ENCODE measurements around the gene ENTREP3.

ENTREP3 gene

GRCh38 chr1:155202731-155203515 lies 52.4 kb downstream of the ENTREP3 start:
- ChIA-PET POLR2A (no interaction called here), CTCF (interaction anchor here (1.1 to 6.7 kb wide), 7 partner anchors 9 to 48 kb away, joined by 3 to 56 read pairs (median 7); partner anchors contain the start of gene KRTCAP2)
- Histone ChIP-seq H3K27me3 (replicated peaks in 2 of 5; ENCODE audit: control insufficient read depth in 4 of 5, insufficient read depth in 5 of 5, low read length in 4 of 5) (no peaks in the 10 kb centered on the region), H3K4me1 (ENCODE audit: control extremely low read depth in 1 of 4, control insufficient read depth in 4 of 4, insufficient read depth in 4 of 4, low read length in 3 of 4) (peaks cover 2 to 14% (median 14%) of the 10 kb centered on the region in 4 experiments), H3K36me3 (ENCODE audit: control insufficient read depth in 4 of 4, insufficient read depth in 4 of 4, low read length in 3 of 4) (peaks cover 0 to 37% (median 4%) of the 10 kb centered on the region in 4 experiments), H3K27ac (ENCODE audit: insufficient read depth in 1 of 2, low read depth in 1 of 2, low read length in 2 of 2, poor library complexity in 1 of 2, severe bottlenecking in 2 of 2) (no peak overlapping the region), H3K4me3 (ENCODE audit: control insufficient read depth in 1 of 7, extremely low read depth in 1 of 7, insufficient read depth in 4 of 7, low read depth in 2 of 7, low read length in 6 of 7) (no peak overlapping the region), H3K9me3 (ENCODE audit: control extremely low read depth in 1 of 5, control insufficient read depth in 4 of 5, insufficient read depth in 2 of 5, low read depth in 1 of 5, low read length in 4 of 5) (no peaks in the 10 kb centered on the region)
- WGBS (ENCODE audit: insufficient coverage): 96% methylated on average over 11 of the region's 19 CpGs
- DNase-seq: no peak

GRCh38 chr1:155202198-155202597 lies 53.1 kb downstream of the ENTREP3 start:
- Histone ChIP-seq H3K4me1 (ENCODE audit: control extremely low read depth in 1 of 4, control insufficient read depth in 4 of 4, insufficient read depth in 4 of 4, low read length in 3 of 4) (peaks cover 0 to 6% (median 6%) of the 10 kb centered on the region in 4 experiments), H3K27me3 (replicated peaks in 2 of 5; ENCODE audit: control insufficient read depth in 4 of 5, insufficient read depth in 5 of 5, low read length in 4 of 5) (no peaks in the 10 kb centered on the region), H3K36me3 (ENCODE audit: control insufficient read depth in 4 of 4, insufficient read depth in 4 of 4, low read length in 3 of 4) (peaks cover 0 to 43% (median 4%) of the 10 kb centered on the region in 4 experiments), H3K4me3 (ENCODE audit: control insufficient read depth in 1 of 7, extremely low read depth in 1 of 7, insufficient read depth in 4 of 7, low read depth in 2 of 7, low read length in 6 of 7) (no peak overlapping the region), H3K9me3 (ENCODE audit: control extremely low read depth in 1 of 5, control insufficient read depth in 4 of 5, insufficient read depth in 2 of 5, low read depth in 1 of 5, low read length in 4 of 5) (no peaks in the 10 kb centered on the region), H3K27ac (ENCODE audit: insufficient read depth in 1 of 2, low read depth in 1 of 2, low read length in 2 of 2, poor library complexity in 1 of 2, severe bottlenecking in 2 of 2) (no peak overlapping the region)
- no peak for DNase-seq
- ChIA-PET POLR2A (no interaction called here), CTCF (interaction anchor here (0.8 to 2.8 kb wide), 4 partner anchors 8 to 28 kb away, joined by 3 to 14 read pairs (median 6); no protein-coding TSS in a partner anchor)
- 100% methylated on average over 7 of the region's 7 CpGs for WGBS (ENCODE audit: insufficient coverage)

- H3K36me3 ChIP-seq (ENCODE audit: control insufficient read depth in 4 of 4, insufficient read depth in 4 of 4, low read length in 3 of 4): peaks cover 0 to 54% (median 4%) of the 10 kb centered on the region in 4 experiments
- no peaks in the 10 kb centered on the region for H3K27me3 ChIP-seq (replicated peaks in 2 of 5; ENCODE audit: control insufficient read depth in 4 of 5, insufficient read depth in 5 of 5, low read length in 4 of 5)
- DNase-seq: no peak
- H3K9me3 ChIP-seq (ENCODE audit: control extremely low read depth in 1 of 5, control insufficient read depth in 4 of 5, insufficient read depth in 2 of 5, low read depth in 1 of 5, low read length in 4 of 5): no peaks in the 10 kb centered on the region
- ChIA-PET POLR2A (no interaction called here), CTCF (interaction anchor here (1.0 to 1.8 kb wide), 2 partner anchors 7 to 26 kb away, joined by 3 to 7 read pairs; no protein-coding TSS in a partner anchor)
- 95% methylated on average over 5 of the region's 5 CpGs for WGBS (ENCODE audit: insufficient coverage)
- H3K27ac ChIP-seq (ENCODE audit: insufficient read depth in 1 of 2, low read depth in 1 of 2, low read length in 2 of 2, poor library complexity in 1 of 2, severe bottlenecking in 2 of 2): no peak overlapping the region
- H3K4me3 ChIP-seq (ENCODE audit: control insufficient read depth in 1 of 7, extremely low read depth in 1 of 7, insufficient read depth in 4 of 7, low read depth in 2 of 7, low read length in 6 of 7): no peak overlapping the region
- no peaks in the 10 kb centered on the region for H3K4me1 ChIP-seq (ENCODE audit: control extremely low read depth in 1 of 4, control insufficient read depth in 4 of 4, insufficient read depth in 4 of 4, low read length in 3 of 4)
Measured at GRCh38 chr1:155200920-155201319, 54.4 kb downstream of the ENTREP3 start.

- peaks cover 0 to 51% (median 4%) of the 10 kb centered on the region in 4 experiments for H3K36me3 ChIP-seq (ENCODE audit: control insufficient read depth in 4 of 4, insufficient read depth in 4 of 4, low read length in 3 of 4)
- WGBS (ENCODE audit: insufficient coverage): 95% methylated on average over 2 of the region's 4 CpGs
- POLR2A ChIA-PET: no interaction called here
Measured at GRCh38 chr1:155199792-155200191, 55.5 kb downstream of the ENTREP3 start.

GRCh38 chr1:155198547-155198906 lies 56.8 kb downstream of the ENTREP3 start:
- no peak for DNase-seq
- H3K36me3 ChIP-seq (ENCODE audit: control insufficient read depth in 4 of 4, insufficient read depth in 4 of 4, low read length in 3 of 4): peaks cover 0 to 48% (median 4%) of the 10 kb centered on the region in 4 experiments
- H3K27me3 ChIP-seq (replicated peaks in 2 of 5; ENCODE audit: control insufficient read depth in 4 of 5, insufficient read depth in 5 of 5, low read length in 4 of 5): no peaks in the 10 kb centered on the region
- ChIA-PET POLR2A (no interaction called here), CTCF (no interaction called here)
- no peak overlapping the region for H3K27ac ChIP-seq (ENCODE audit: insufficient read depth in 1 of 2, low read depth in 1 of 2, low read length in 2 of 2, poor library complexity in 1 of 2, severe bottlenecking in 2 of 2)
- 100% methylated on average over 2 of the region's 3 CpGs for WGBS (ENCODE audit: insufficient coverage)
- no peaks in the 10 kb centered on the region for H3K9me3 ChIP-seq (ENCODE audit: control extremely low read depth in 1 of 5, control insufficient read depth in 4 of 5, insufficient read depth in 2 of 5, low read depth in 1 of 5, low read length in 4 of 5)
- H3K4me1 ChIP-seq (ENCODE audit: control extremely low read depth in 1 of 4, control insufficient read depth in 4 of 4, insufficient read depth in 4 of 4, low read length in 3 of 4): peaks cover 0 to 18% (median 17%) of the 10 kb centered on the region in 4 experiments
- no peak overlapping the region for H3K4me3 ChIP-seq (ENCODE audit: control insufficient read depth in 1 of 7, extremely low read depth in 1 of 7, insufficient read depth in 4 of 7, low read depth in 2 of 7, low read length in 6 of 7)

More at GRCh38 chr1:155199792-155200191, 55.5 kb downstream of the ENTREP3 start:
- DNase-seq: no peak
- Histone ChIP-seq H3K9me3 (ENCODE audit: control extremely low read depth in 1 of 5, control insufficient read depth in 4 of 5, insufficient read depth in 2 of 5, low read depth in 1 of 5, low read length in 4 of 5) (no peaks in the 10 kb centered on the region), H3K27ac (ENCODE audit: insufficient read depth in 1 of 2, low read depth in 1 of 2, low read length in 2 of 2, poor library complexity in 1 of 2, severe bottlenecking in 2 of 2) (no peak overlapping the region), H3K27me3 (replicated peaks in 2 of 5; ENCODE audit: control insufficient read depth in 4 of 5, insufficient read depth in 5 of 5, low read length in 4 of 5) (no peaks in the 10 kb centered on the region), H3K4me1 (ENCODE audit: control extremely low read depth in 1 of 4, control insufficient read depth in 4 of 4, insufficient read depth in 4 of 4, low read length in 3 of 4) (peaks cover 0 to 7% (median 6%) of the 10 kb centered on the region in 4 experiments), H3K4me3 (ENCODE audit: control insufficient read depth in 1 of 7, extremely low read depth in 1 of 7, insufficient read depth in 4 of 7, low read depth in 2 of 7, low read length in 6 of 7) (no peak overlapping the region)
- CTCF ChIA-PET: no interaction called here

GRCh38 chr1:155197901-155198546 lies 57.3 kb downstream of the ENTREP3 start:
- Histone ChIP-seq H3K36me3 (ENCODE audit: control insufficient read depth in 4 of 4, insufficient read depth in 4 of 4, low read length in 3 of 4) (peaks cover 0 to 48% (median 4%) of the 10 kb centered on the region in 4 experiments), H3K4me1 (ENCODE audit: control extremely low read depth in 1 of 4, control insufficient read depth in 4 of 4, insufficient read depth in 4 of 4, low read length in 3 of 4) (peaks cover 0 to 23% (median 22%) of the 10 kb centered on the region in 4 experiments), H3K27ac (ENCODE audit: insufficient read depth in 1 of 2, low read depth in 1 of 2, low read length in 2 of 2, poor library complexity in 1 of 2, severe bottlenecking in 2 of 2) (no peak overlapping the region), H3K27me3 (replicated peaks in 2 of 5; ENCODE audit: control insufficient read depth in 4 of 5, insufficient read depth in 5 of 5, low read length in 4 of 5) (no peaks in the 10 kb centered on the region), H3K9me3 (ENCODE audit: control extremely low read depth in 1 of 5, control insufficient read depth in 4 of 5, insufficient read depth in 2 of 5, low read depth in 1 of 5, low read length in 4 of 5) (no peaks in the 10 kb centered on the region), H3K4me3 (ENCODE audit: control insufficient read depth in 1 of 7, extremely low read depth in 1 of 7, insufficient read depth in 4 of 7, low read depth in 2 of 7, low read length in 6 of 7) (no peak overlapping the region)
- WGBS (ENCODE audit: insufficient coverage): 99% methylated on average over 11 of the region's 15 CpGs
- no peak for DNase-seq
- CTCF ChIA-PET: interaction anchor here (6.4 kb wide), 1 partner anchor 21 kb away, joined by 130 read pairs; the partner anchor contains the start of genes KRTCAP2 and TRIM46
- POLR2A ChIA-PET: interaction anchor here (1.3 kb wide), 1 partner anchor 10 kb away, joined by 3 read pairs; the partner anchor contains the start of gene THBS3
